ENCODE data around the gene ACO1. TPM values are rescaled to one million over a fixed set of nuclear protein-coding genes. Genes with fewer than 3 reads are reported as not detected.

The ACO1 gene
- total RNA-seq, 1 donor from 2014 or later: 28.4 TPM

- no peak for DNase-seq (ENCODE audit: low read depth in 2 of 2)
These were observed 103.5 kb downstream of the ACO1 start for GRCh38 chr9:32487981-32488380.

- no peak for DNase-seq (ENCODE audit: low read depth in 2 of 2)
These were observed 106.2 kb downstream of the ACO1 start for GRCh38 chr9:32490601-32491000.

- DNase-seq (ENCODE audit: low read depth in 2 of 2): no peak
These were observed 113.5 kb downstream of the ACO1 start for GRCh38 chr9:32497921-32498320.

- DNase-seq (ENCODE audit: low read depth in 2 of 2): peak in 1 of 2 donors; percentile 69
These were observed 116.3 kb downstream of the ACO1 start for GRCh38 chr9:32500768-32501167.

- DNase-seq (ENCODE audit: low read depth in 2 of 2): no peak
These were observed 117.4 kb downstream of the ACO1 start for GRCh38 chr9:32501868-32502267.

GRCh38 chr9:32502464-32502863 is 118.0 kb downstream of the ACO1 start:
- peak; percentile 18 to 96 for DNase-seq (ENCODE audit: low read depth in 2 of 2)

- DNase-seq (ENCODE audit: low read depth in 2 of 2): no peak
These were observed 118.6 kb downstream of the ACO1 start for GRCh38 chr9:32503008-32503407.

Other genes with a start within 250 kb of the ACO1 start
- 11.1 and 12.6 TPM in 2 replicates for gene RIGI, start 141.6 kb downstream of the ACO1 start, total RNA-seq
- 3.9 and 6.2 TPM in 2 replicates for gene SMIM27, start 167.7 kb downstream of the ACO1 start, total RNA-seq
- gene TOPORS, start 167.9 kb downstream of the ACO1 start, total RNA-seq: 21.1 and 30.6 TPM in 2 replicates
- 33.3 and 34.1 TPM in 2 replicates for gene NDUFB6, start 188.5 kb downstream of the ACO1 start, total RNA-seq